ENCODE measurements around the gene PLCXD3. TPM values are rescaled to one million over a fixed set of nuclear protein-coding genes. Genes with fewer than 3 reads are reported as not detected.
A peak's percentile ranks its signal among the peaks of the same experiment; 100 is the strongest.

Gene PLCXD3
- total RNA-seq, 1 donor from 2014 or later, result 1.1 TPM

DNA sequence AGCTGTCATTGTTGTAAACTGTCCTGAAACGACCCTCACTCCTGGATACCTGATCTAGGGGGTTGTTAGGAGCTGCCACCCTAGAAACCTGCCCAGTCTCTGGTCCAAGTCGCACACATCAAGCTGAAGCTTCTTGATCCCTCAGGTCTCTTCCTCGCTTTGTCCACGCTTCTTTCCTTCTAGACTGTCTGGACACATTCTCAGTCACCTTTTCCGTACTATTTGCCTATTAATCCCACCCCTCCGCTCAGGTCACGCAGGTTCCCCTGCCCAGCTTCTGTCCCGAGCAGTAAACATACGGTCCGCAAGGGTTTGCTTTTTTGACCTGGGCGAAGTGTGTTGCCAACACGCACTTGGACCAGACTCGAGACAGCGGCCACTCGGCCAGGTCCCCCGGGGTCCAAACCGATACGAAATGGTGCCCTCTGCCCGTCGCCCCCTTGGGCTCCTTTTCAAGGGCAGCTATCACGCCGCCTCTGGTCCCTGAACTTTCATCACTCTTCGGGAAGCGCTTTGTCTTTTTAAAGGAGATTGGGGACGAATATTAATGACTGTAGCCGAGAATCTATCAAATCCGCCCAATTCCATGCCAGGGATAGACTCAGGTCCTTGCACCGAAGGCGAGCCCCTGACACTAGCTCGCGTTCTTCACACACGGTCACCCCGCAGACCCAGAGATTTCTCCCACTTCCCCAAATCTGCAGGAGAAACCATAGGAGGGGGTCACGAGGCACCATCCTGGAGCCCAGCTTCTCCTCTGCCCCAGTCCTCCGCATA is 814 bp downstream of the PLCXD3 start:
- H3K27me3 Mint-ChIP-seq, result peaks cover 40% of the 10 kb centered on the region
- peaks cover 12% of the 10 kb centered on the region for H3K4me1 Mint-ChIP-seq (ENCODE audit: low read depth)
- no peak for DNase-seq (ENCODE audit: low spot score, unreplicated experiment)
- no peaks in the 10 kb centered on the region for H3K9me3 Mint-ChIP-seq (ENCODE audit: low read depth)
- peak overlapping the region; percentile 69 for H3K4me3 Mint-ChIP-seq (ENCODE audit: low read depth)
- TF ChIP-seq CTCF (IDR thresholded peaks at IDR 0.05; ENCODE audit: unreplicated experiment), result no peak
- peak overlapping the region; percentile 5 for H3K27ac Mint-ChIP-seq
- H3K36me3 Mint-ChIP-seq (ENCODE audit: insufficient read depth), result no peaks in the 10 kb centered on the region

DNA sequence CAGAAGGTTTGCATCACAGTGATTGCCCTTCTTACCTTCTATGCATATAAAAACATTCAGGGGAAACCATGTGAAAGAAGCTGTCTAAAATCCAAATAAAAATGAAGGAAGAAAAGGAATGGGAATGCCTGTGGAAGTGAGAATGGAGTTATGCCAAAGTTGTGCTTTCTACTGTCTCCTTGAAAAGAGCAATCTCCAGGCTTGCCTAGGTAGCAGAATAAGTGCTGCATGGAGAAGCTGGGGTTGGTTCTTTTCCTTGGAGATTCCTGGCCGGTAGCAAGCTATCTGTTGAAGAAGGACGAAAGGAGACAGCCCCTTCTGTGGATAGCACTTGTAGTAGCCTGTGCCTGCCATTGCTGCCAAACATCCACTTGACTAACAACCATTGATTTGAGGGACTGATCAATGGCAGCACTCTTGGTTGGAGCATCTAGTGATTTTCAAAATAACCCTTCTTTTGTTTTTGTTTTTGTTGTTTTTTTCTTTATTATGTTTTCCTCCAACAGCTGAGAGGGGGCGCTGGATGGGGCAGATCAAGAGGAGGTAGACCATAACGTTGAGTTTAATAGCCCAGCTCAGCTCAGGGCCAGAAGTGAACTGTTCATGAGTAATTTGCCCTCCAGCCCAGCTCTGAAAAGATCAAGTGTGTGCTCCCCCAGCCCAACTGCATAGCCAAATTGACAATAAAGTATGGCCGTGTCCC is 1.6 kb downstream of the PLCXD3 start:
- Mint-ChIP-seq H3K27me3 (peaks cover 40% of the 10 kb centered on the region), H3K27ac (no peak overlapping the region), H3K9me3 (ENCODE audit: low read depth) (no peaks in the 10 kb centered on the region), H3K4me1 (ENCODE audit: low read depth) (peaks cover 12% of the 10 kb centered on the region), H3K36me3 (ENCODE audit: insufficient read depth) (no peaks in the 10 kb centered on the region), H3K4me3 (ENCODE audit: low read depth) (peak overlapping the region; percentile 69)
- no peak for DNase-seq (ENCODE audit: low spot score, unreplicated experiment)
- TF ChIP-seq CTCF (IDR thresholded peaks at IDR 0.05; ENCODE audit: unreplicated experiment), result no peak

DNA sequence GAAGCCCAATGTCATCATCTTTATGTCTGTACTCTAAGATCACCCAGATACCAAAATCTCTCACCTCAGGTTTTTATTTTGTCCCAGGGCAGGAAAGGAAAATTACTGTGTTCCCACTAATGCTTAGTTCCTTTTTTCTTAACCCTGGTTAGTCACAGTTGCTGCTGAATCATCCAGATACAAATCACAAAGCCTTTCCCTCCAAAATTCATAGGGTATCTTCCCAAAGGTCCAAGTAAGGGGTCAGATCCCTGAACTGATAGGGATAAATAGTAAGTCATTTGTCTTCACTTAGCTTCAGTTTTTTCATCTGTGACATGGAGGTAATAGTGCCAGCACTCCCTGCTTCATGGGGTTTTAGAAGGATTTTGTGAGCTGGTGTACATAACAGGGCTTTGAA is 2.2 kb downstream of the PLCXD3 start:
- H3K9me3 Mint-ChIP-seq (ENCODE audit: low read depth), result no peaks in the 10 kb centered on the region
- H3K4me3 Mint-ChIP-seq (ENCODE audit: low read depth), result no peak overlapping the region
- peaks cover 40% of the 10 kb centered on the region for H3K27me3 Mint-ChIP-seq

GRCh38 chr5:41507501-41507900 is 2.9 kb downstream of the PLCXD3 start:
- H3K27me3 Mint-ChIP-seq, result peaks cover 40% of the 10 kb centered on the region

More for the DNA sequence above, 2.2 kb downstream of the PLCXD3 start:
- Mint-ChIP-seq H3K36me3 (ENCODE audit: insufficient read depth) (no peaks in the 10 kb centered on the region), H3K27ac (no peak overlapping the region), H3K4me1 (ENCODE audit: low read depth) (peaks cover 12% of the 10 kb centered on the region)
- DNase-seq (ENCODE audit: low spot score, unreplicated experiment), result no peak
- TF ChIP-seq CTCF (IDR thresholded peaks at IDR 0.05; ENCODE audit: unreplicated experiment), result no peak

More at GRCh38 chr5:41507501-41507900, 2.9 kb downstream of the PLCXD3 start:
- Mint-ChIP-seq H3K36me3 (ENCODE audit: insufficient read depth) (no peaks in the 10 kb centered on the region), H3K4me3 (ENCODE audit: low read depth) (no peak overlapping the region), H3K27ac (no peak overlapping the region), H3K4me1 (ENCODE audit: low read depth) (peaks cover 12% of the 10 kb centered on the region), H3K9me3 (ENCODE audit: low read depth) (no peaks in the 10 kb centered on the region)
- DNase-seq (ENCODE audit: low spot score, unreplicated experiment), result no peak
- TF ChIP-seq CTCF (IDR thresholded peaks at IDR 0.05; ENCODE audit: unreplicated experiment), result no peak

All from progenitor cell of endocrine pancreas (in vitro differentiated cells).